ENCODE results near the gene THSD7A. TPM values are rescaled to one million over a fixed set of nuclear protein-coding genes. Genes with fewer than 3 reads are reported as not detected.

THSD7A gene
- total RNA-seq = 0.35 to 2.7 TPM in 2 of 3 replicates, not detected in the other
- long read RNA-seq = 0 reads

GRCh38 chr7:11831736-11832495, at the start of gene THSD7A:
Gene THSD7A, minus strand, starts transcription at chr7:11832198. Its CDS starts 252 bp downstream, at chr7:11831946.
- peak; percentile 30 for TF ChIP-seq CTCF (IDR thresholded peaks at IDR 0.05)
- Mint-ChIP-seq H3K4me3 (ENCODE audit: unreplicated experiment) (peak within 1 kb of the TSS; percentile 75), H3K4me1 (ENCODE audit: low read depth) (peaks cover 14% of the 10 kb centered on the region), H3K27ac (ENCODE audit: unreplicated experiment) (no peak within 1 kb of the TSS), H3K36me3 (ENCODE audit: low read depth) (no peaks in the 10 kb centered on the region), H3K9me3 (ENCODE audit: low read depth) (peaks cover 9% of the 10 kb centered on the region), H3K27me3 (ENCODE audit: low read depth) (peaks cover 27% of the 10 kb centered on the region)
- DNase-seq (ENCODE audit: low spot score) = peak; percentile 67

- Mint-ChIP-seq H3K4me1 (ENCODE audit: low read depth) (no peaks in the 10 kb centered on the region), H3K36me3 (ENCODE audit: low read depth) (no peaks in the 10 kb centered on the region), H3K27ac (ENCODE audit: unreplicated experiment) (no peak overlapping the region), H3K27me3 (ENCODE audit: low read depth) (peaks cover 7% of the 10 kb centered on the region), H3K4me3 (ENCODE audit: unreplicated experiment) (no peak overlapping the region), H3K9me3 (ENCODE audit: low read depth) (peaks cover 14% of the 10 kb centered on the region)
- TF ChIP-seq CTCF (IDR thresholded peaks at IDR 0.05) = no peak
- no peak for DNase-seq (ENCODE audit: low spot score)
Measured at GRCh38 chr7:11881680-11882079, 49.7 kb upstream of the THSD7A start.

- DNase-seq (ENCODE audit: low spot score) = no peak
- Mint-ChIP-seq H3K36me3 (ENCODE audit: low read depth) (no peaks in the 10 kb centered on the region), H3K4me1 (ENCODE audit: low read depth) (no peaks in the 10 kb centered on the region), H3K27ac (ENCODE audit: unreplicated experiment) (no peak overlapping the region), H3K4me3 (ENCODE audit: unreplicated experiment) (no peak overlapping the region), H3K9me3 (ENCODE audit: low read depth) (peaks cover 14% of the 10 kb centered on the region), H3K27me3 (ENCODE audit: low read depth) (peaks cover 2% of the 10 kb centered on the region)
- no peak for TF ChIP-seq CTCF (IDR thresholded peaks at IDR 0.05)
Measured at GRCh38 chr7:11875635-11876034, 43.6 kb upstream of the THSD7A start.

- Mint-ChIP-seq H3K9me3 (ENCODE audit: low read depth) (peaks cover 12% of the 10 kb centered on the region), H3K4me3 (ENCODE audit: unreplicated experiment) (no peak overlapping the region), H3K27me3 (ENCODE audit: low read depth) (no peaks in the 10 kb centered on the region), H3K36me3 (ENCODE audit: low read depth) (no peaks in the 10 kb centered on the region), H3K27ac (ENCODE audit: unreplicated experiment) (no peak overlapping the region), H3K4me1 (ENCODE audit: low read depth) (no peaks in the 10 kb centered on the region)
- no peak for TF ChIP-seq CTCF (IDR thresholded peaks at IDR 0.05)
- no peak for DNase-seq (ENCODE audit: low spot score)
Measured at GRCh38 chr7:11865671-11866070, 33.7 kb upstream of the THSD7A start.

- H3K27me3 Mint-ChIP-seq (ENCODE audit: low read depth) = peaks cover 4% of the 10 kb centered on the region
- H3K27ac Mint-ChIP-seq (ENCODE audit: unreplicated experiment) = no peak overlapping the region
- no peak for TF ChIP-seq CTCF (IDR thresholded peaks at IDR 0.05)
- peaks cover 3% of the 10 kb centered on the region for H3K9me3 Mint-ChIP-seq (ENCODE audit: low read depth)
- H3K4me1 Mint-ChIP-seq (ENCODE audit: low read depth) = no peaks in the 10 kb centered on the region
- no peaks in the 10 kb centered on the region for H3K36me3 Mint-ChIP-seq (ENCODE audit: low read depth)
- no peak for DNase-seq (ENCODE audit: low spot score)
- no peak overlapping the region for H3K4me3 Mint-ChIP-seq (ENCODE audit: unreplicated experiment)
Measured at GRCh38 chr7:11858622-11859302, 26.8 kb upstream of the THSD7A start.

Data from chondrocyte (in vitro differentiated cells).